ENCODE data around the gene MAP1B. TPM values are rescaled to one million over a fixed set of nuclear protein-coding genes. Genes with fewer than 3 reads are reported as not detected.

Gene MAP1B
- total and polyA plus RNA-seq, 2 experiments from 2014 or later = 82.4 to 115 TPM

- no peaks in the 10 kb centered on the region for H4K20me1 ChIP-seq (ENCODE audit: insufficient read depth, poor library complexity, severe bottlenecking)
- H3K27me3 ChIP-seq = no peaks in the 10 kb centered on the region
- H2AFZ ChIP-seq = no peak overlapping the region
- 56% methylated on average over 2 of the region's 2 CpGs for WGBS (ENCODE audit: low lambda C conversion rate, missing lambda C conversion rate)
- TF ChIP-seq EZH2phosphoT487 (IDR thresholded peaks at IDR 0.05; ENCODE audit: low read depth, severe bottlenecking, unreplicated experiment) (no peak), EZH2 (IDR thresholded peaks at IDR 0.05; ENCODE audit: borderline replicate concordance) (no peak), CTCF (IDR thresholded peaks at IDR 0.05; ENCODE audit: poor library complexity) (no peak)
- H3K4me1 ChIP-seq (ENCODE audit: insufficient read depth) = peaks cover 24% of the 10 kb centered on the region
- H3K36me3 ChIP-seq (replicated peaks; ENCODE audit: insufficient read depth, low read depth) = no peaks in the 10 kb centered on the region
- peak overlapping the region; percentile 3 for H3K4me2 ChIP-seq
- no peaks in the 10 kb centered on the region for H3K9me2 ChIP-seq (replicated peaks; ENCODE audit: insufficient read depth)
- peak overlapping the region; percentile 36 for H3K27ac ChIP-seq
- H3K4me3 ChIP-seq = no peak overlapping the region
- H3K9me3 ChIP-seq (ENCODE audit: low read depth) = no peaks in the 10 kb centered on the region
- H3K79me2 ChIP-seq = peaks cover 1% of the 10 kb centered on the region
- peak; percentile 74 for DNase-seq (ENCODE audit: low spot score)
Observed at GRCh38 chr5:72248410-72248981, 141.2 kb downstream of the MAP1B start.

GRCh38 chr5:72251386-72251785 is 144.1 kb downstream of the MAP1B start:
- no peak overlapping the region for H2AFZ ChIP-seq
- H3K4me3 ChIP-seq = no peak overlapping the region
- H3K9me2 ChIP-seq (replicated peaks; ENCODE audit: insufficient read depth) = no peaks in the 10 kb centered on the region
- DNase-seq (ENCODE audit: low spot score) = no peak
- no peak for TF ChIP-seq CTCF (IDR thresholded peaks at IDR 0.05; ENCODE audit: poor library complexity)
- TF ChIP-seq EZH2phosphoT487 (IDR thresholded peaks at IDR 0.05; ENCODE audit: low read depth, severe bottlenecking, unreplicated experiment) = no peak
- no peaks in the 10 kb centered on the region for H3K9me3 ChIP-seq (ENCODE audit: low read depth)
- H3K4me2 ChIP-seq = no peak overlapping the region
- peaks cover 10% of the 10 kb centered on the region for H3K4me1 ChIP-seq (ENCODE audit: insufficient read depth)
- H4K20me1 ChIP-seq (ENCODE audit: insufficient read depth, poor library complexity, severe bottlenecking) = no peaks in the 10 kb centered on the region
- peaks cover 2% of the 10 kb centered on the region for H3K79me2 ChIP-seq
- no peaks in the 10 kb centered on the region for H3K27me3 ChIP-seq
- no peak overlapping the region for H3K27ac ChIP-seq
- 87% methylated on average over 1 of the region's 1 CpG for WGBS (ENCODE audit: low lambda C conversion rate, missing lambda C conversion rate)
- no peaks in the 10 kb centered on the region for H3K36me3 ChIP-seq (replicated peaks; ENCODE audit: insufficient read depth, low read depth)

DNA sequence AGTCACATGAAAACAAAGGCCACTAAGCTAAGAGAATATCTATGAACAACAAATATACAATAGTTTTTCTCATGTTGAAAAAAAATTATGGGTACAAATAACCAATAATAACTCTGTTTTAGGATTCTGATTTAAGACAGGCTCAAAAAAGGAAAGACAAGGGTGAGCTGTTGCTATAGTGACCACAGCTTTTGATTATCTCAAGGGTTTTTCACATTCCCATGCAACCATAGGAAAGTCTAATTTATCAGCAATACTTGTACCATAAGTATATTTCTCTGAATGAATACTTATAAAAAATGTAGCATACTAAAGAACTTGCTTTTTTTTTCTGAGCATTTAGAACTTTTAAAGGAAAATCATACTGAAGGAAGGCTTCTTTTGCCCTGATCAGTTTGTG is 144.7 kb downstream of the MAP1B start:
- no peaks in the 10 kb centered on the region for H3K9me2 ChIP-seq (replicated peaks; ENCODE audit: insufficient read depth)

More for the DNA sequence above, 144.7 kb downstream of the MAP1B start:
- TF ChIP-seq CTCF (IDR thresholded peaks at IDR 0.05; ENCODE audit: poor library complexity) (no peak), EZH2 (IDR thresholded peaks at IDR 0.05; ENCODE audit: borderline replicate concordance) (no peak), EZH2phosphoT487 (IDR thresholded peaks at IDR 0.05; ENCODE audit: low read depth, severe bottlenecking, unreplicated experiment) (no peak)
- H3K36me3 ChIP-seq (replicated peaks; ENCODE audit: insufficient read depth, low read depth) = no peaks in the 10 kb centered on the region
- peaks cover 5% of the 10 kb centered on the region for H3K4me1 ChIP-seq (ENCODE audit: insufficient read depth)
- H3K9me3 ChIP-seq (ENCODE audit: low read depth) = no peaks in the 10 kb centered on the region
- H2AFZ ChIP-seq = no peak overlapping the region
- H4K20me1 ChIP-seq (ENCODE audit: insufficient read depth, poor library complexity, severe bottlenecking) = no peaks in the 10 kb centered on the region
- no peak overlapping the region for H3K4me2 ChIP-seq
- H3K27me3 ChIP-seq = no peaks in the 10 kb centered on the region
- no peak overlapping the region for H3K4me3 ChIP-seq
- DNase-seq (ENCODE audit: low spot score) = no peak
- H3K27ac ChIP-seq = no peak overlapping the region
- peaks cover 2% of the 10 kb centered on the region for H3K79me2 ChIP-seq

Data from hepatocyte (in vitro differentiated cells).